Common myeloid progenitor, CD34-positive (primary cell): Measurements from ENCODE around the gene CCBE1.
"Not testable (repeated sequence)": the region's sequence is repeated elsewhere in the genome, so short reads cannot be mapped to it uniquely, and the experiment has no call there.

Experiments used
- CTCF ChIA-PET: fragments of 350-600 bp; sonication (Branson Sonifier 250); formaldehyde crosslinking; loops from one replicate; lab custom pipeline; 2021; ENCODE audit warnings: antibody characterized with exemption; lab: Charles Lee
- POLR2A ChIA-PET: fragments of 350-600 bp; sonication (Branson Sonifier 250); formaldehyde crosslinking; loops from one replicate; lab custom pipeline; 2021; ENCODE audit warnings: antibody characterized with exemption; lab: Charles Lee
- DNase-seq, 3 donors: peaks; one replicate each; pipeline versions ENCODE4 v3.0.0 to v3.0.0-alpha.2; 2013
- H3K27ac ChIP-seq, 2 experiments: 1 replicate in 1 of 2; 2 replicates in 1 of 2; pipeline ENCODE4 v1.7.0; 2013; ENCODE audit warnings: inconsistent platforms in 2 of 2, low read length in 2 of 2, mild to moderate bottlenecking in 2 of 2, low read depth in 1 of 2, moderate library complexity in 1 of 2; ENCODE audit not compliant: severe bottlenecking in 2 of 2, insufficient read depth in 1 of 2, poor library complexity in 1 of 2
- H3K27me3 ChIP-seq, 5 experiments: replicated peaks in 2 of 5; 1 replicate in 3 of 5; 2 replicates in 2 of 5; pipeline versions ENCODE4 v1.6.1 to v1.7.0; 2013; ENCODE audit warnings: low read length in 4 of 5, mild to moderate bottlenecking in 2 of 5, moderate library complexity in 2 of 5, inconsistent platforms in 1 of 5; ENCODE audit not compliant: insufficient read depth in 5 of 5, control insufficient read depth in 4 of 5
- H3K36me3 ChIP-seq, 4 experiments: 1 replicate in 2 of 4; 2 replicates in 2 of 4; pipeline versions ENCODE4 v1.6.1 to v1.7.0; 2013; ENCODE audit warnings: low read length in 3 of 4, control low read depth in 1 of 4, mild to moderate bottlenecking in 1 of 4; ENCODE audit not compliant: control insufficient read depth in 4 of 4, insufficient read depth in 4 of 4
- H3K4me1 ChIP-seq, 4 experiments: 1 replicate in 3 of 4; 2 replicates in 1 of 4; pipeline versions ENCODE4 v1.6.1 to v1.7.1; 2013; ENCODE audit warnings: low read length in 3 of 4, mild to moderate bottlenecking in 3 of 4, control low read depth in 1 of 4, inconsistent platforms in 1 of 4, moderate library complexity in 1 of 4; ENCODE audit not compliant: control insufficient read depth in 4 of 4, insufficient read depth in 4 of 4; ENCODE audit errors: control extremely low read depth in 1 of 4
- H3K4me3 ChIP-seq, 7 experiments: 1 replicate in 4 of 7; 2 replicates in 3 of 7; pipeline versions ENCODE4 v1.5.1 to v1.7.0; 2013; ENCODE audit warnings: mild to moderate bottlenecking in 7 of 7, low read length in 6 of 7, moderate library complexity in 6 of 7, inconsistent platforms in 2 of 7, low read depth in 2 of 7, control low read depth in 1 of 7; ENCODE audit not compliant: insufficient read depth in 4 of 7, control insufficient read depth in 1 of 7; ENCODE audit errors: extremely low read depth in 1 of 7
- H3K9me3 ChIP-seq, 5 experiments: 1 replicate in 4 of 5; 2 replicates in 1 of 5; pipeline versions ENCODE4 v1.6.1 to v1.7.1; 2013; ENCODE audit warnings: low read length in 4 of 5, mild to moderate bottlenecking in 2 of 5, inconsistent platforms in 1 of 5, low read depth in 1 of 5, moderate library complexity in 1 of 5; ENCODE audit not compliant: control insufficient read depth in 4 of 5, insufficient read depth in 2 of 5; ENCODE audit errors: control extremely low read depth in 1 of 5
- WGBS: methylation state at CpG from one replicate; pipeline ENCODE4 v1.1.5; 2013; ENCODE audit not compliant: insufficient coverage; 5-methylcytosine and 5-hydroxymethylcytosine counted together

Gene CCBE1

GRCh38 chr18:59717291-59717690 lies 20.1 kb upstream of the CCBE1 start:
- no peak overlapping the region for H3K27ac ChIP-seq
- WGBS = 95% methylated on average over 2 of the region's 2 CpGs
- H3K9me3 ChIP-seq = no peaks in the 10 kb centered on the region
- peaks cover 0 to 16% (median 2%) of the 10 kb centered on the region in 5 experiments for H3K27me3 ChIP-seq
- no peak overlapping the region for H3K4me3 ChIP-seq
- POLR2A ChIA-PET = no interaction called here
- H3K36me3 ChIP-seq = no peaks in the 10 kb centered on the region
- CTCF ChIA-PET = interaction anchor here (1.5 kb wide), 1 partner anchor 20 kb away, joined by 3 read pairs; the partner anchor contains the start of gene CCBE1
- H3K4me1 ChIP-seq = no peaks in the 10 kb centered on the region
- no peak for DNase-seq

GRCh38 chr18:59715966-59716369 lies 18.7 kb upstream of the CCBE1 start:
- ChIA-PET CTCF (no interaction called here), POLR2A (no interaction called here)
- DNase-seq = no peak
- Histone ChIP-seq H3K36me3 (no peaks in the 10 kb centered on the region), H3K27me3 (peaks cover 0 to 12% (median 2%) of the 10 kb centered on the region in 5 experiments), H3K27ac (no peak overlapping the region), H3K9me3 (no peaks in the 10 kb centered on the region), H3K4me1 (no peaks in the 10 kb centered on the region), H3K4me3 (no peak overlapping the region)
- WGBS = no CpG with 5 or more reads among the region's 2 CpGs

GRCh38 chr18:59715445-59715844 lies 18.2 kb upstream of the CCBE1 start:
- no peak overlapping the region for H3K27ac ChIP-seq
- no peaks in the 10 kb centered on the region for H3K4me1 ChIP-seq
- CTCF ChIA-PET = no interaction called here

GRCh38 chr18:59714096-59714495 lies 16.9 kb upstream of the CCBE1 start:
- H3K36me3 ChIP-seq, CTCF ChIA-PET, H3K4me1 ChIP-seq, DNase-seq, H3K27ac ChIP-seq, POLR2A ChIA-PET, H3K4me3 ChIP-seq, H3K9me3 ChIP-seq: not testable (repeated sequence)
- peaks cover 0 to 11% (median 0%) of the 10 kb centered on the region in 5 experiments for H3K27me3 ChIP-seq
- WGBS = 95% methylated on average over 12 of the region's 28 CpGs

More at GRCh38 chr18:59715445-59715844, 18.2 kb upstream of the CCBE1 start:
- H3K27me3 ChIP-seq = peaks cover 0 to 12% (median 2%) of the 10 kb centered on the region in 5 experiments
- 98% methylated on average over 6 of the region's 7 CpGs for WGBS
- POLR2A ChIA-PET = no interaction called here
- no peaks in the 10 kb centered on the region for H3K36me3 ChIP-seq
- H3K4me3 ChIP-seq = no peak overlapping the region
- no peaks in the 10 kb centered on the region for H3K9me3 ChIP-seq
- DNase-seq = no peak

- DNase-seq = no peak
- no peaks in the 10 kb centered on the region for H3K9me3 ChIP-seq
- no peak overlapping the region for H3K27ac ChIP-seq
- peaks cover 0 to under 1% (median 0%) of the 10 kb centered on the region in 5 experiments for H3K27me3 ChIP-seq
- 97% methylated on average over 3 of the region's 6 CpGs for WGBS
- no peak overlapping the region for H3K4me3 ChIP-seq
- ChIA-PET POLR2A (no interaction called here), CTCF (no interaction called here)
- H3K36me3 ChIP-seq = no peaks in the 10 kb centered on the region
- H3K4me1 ChIP-seq = no peaks in the 10 kb centered on the region
Measured at GRCh38 chr18:59712311-59712710, 15.1 kb upstream of the CCBE1 start.

- CTCF ChIA-PET = no interaction called here
- no peak overlapping the region for H3K4me3 ChIP-seq
- H3K36me3 ChIP-seq = no peaks in the 10 kb centered on the region
- DNase-seq = no peak
- POLR2A ChIA-PET = no interaction called here
- H3K4me1 ChIP-seq = no peaks in the 10 kb centered on the region
- no peaks in the 10 kb centered on the region for H3K9me3 ChIP-seq
- 95% methylated on average over 5 of the region's 8 CpGs for WGBS
- H3K27ac ChIP-seq = no peak overlapping the region
- no peaks in the 10 kb centered on the region for H3K27me3 ChIP-seq
Measured at GRCh38 chr18:59708988-59709387, 11.8 kb upstream of the CCBE1 start.

GRCh38 chr18:59707306-59707705 lies 10.1 kb upstream of the CCBE1 start:
- H3K4me3 ChIP-seq = no peak overlapping the region
- H3K27ac ChIP-seq = no peak overlapping the region
- H3K9me3 ChIP-seq = no peaks in the 10 kb centered on the region
- H3K4me1 ChIP-seq = no peaks in the 10 kb centered on the region
- POLR2A ChIA-PET = no interaction called here
- peaks cover 0 to 2% (median 0%) of the 10 kb centered on the region in 5 experiments for H3K27me3 ChIP-seq
- DNase-seq = no peak
- no peaks in the 10 kb centered on the region for H3K36me3 ChIP-seq
- CTCF ChIA-PET = no interaction called here
- 20% methylated on average over 1 of the region's 2 CpGs for WGBS
